GM19328 (cell line): ENCODE data around the gene AMIGO3.

ENCODE experiments used
- ATAC-seq: cut with Tn5 transposase; IDR thresholded peaks from one replicate; pipeline ENCODE4 v1.9.1; 2021; ENCODE audit warnings: mild to moderate bottlenecking, moderate library complexity; ENCODE audit not compliant: unreplicated experiment

AMIGO3 gene

DNA sequence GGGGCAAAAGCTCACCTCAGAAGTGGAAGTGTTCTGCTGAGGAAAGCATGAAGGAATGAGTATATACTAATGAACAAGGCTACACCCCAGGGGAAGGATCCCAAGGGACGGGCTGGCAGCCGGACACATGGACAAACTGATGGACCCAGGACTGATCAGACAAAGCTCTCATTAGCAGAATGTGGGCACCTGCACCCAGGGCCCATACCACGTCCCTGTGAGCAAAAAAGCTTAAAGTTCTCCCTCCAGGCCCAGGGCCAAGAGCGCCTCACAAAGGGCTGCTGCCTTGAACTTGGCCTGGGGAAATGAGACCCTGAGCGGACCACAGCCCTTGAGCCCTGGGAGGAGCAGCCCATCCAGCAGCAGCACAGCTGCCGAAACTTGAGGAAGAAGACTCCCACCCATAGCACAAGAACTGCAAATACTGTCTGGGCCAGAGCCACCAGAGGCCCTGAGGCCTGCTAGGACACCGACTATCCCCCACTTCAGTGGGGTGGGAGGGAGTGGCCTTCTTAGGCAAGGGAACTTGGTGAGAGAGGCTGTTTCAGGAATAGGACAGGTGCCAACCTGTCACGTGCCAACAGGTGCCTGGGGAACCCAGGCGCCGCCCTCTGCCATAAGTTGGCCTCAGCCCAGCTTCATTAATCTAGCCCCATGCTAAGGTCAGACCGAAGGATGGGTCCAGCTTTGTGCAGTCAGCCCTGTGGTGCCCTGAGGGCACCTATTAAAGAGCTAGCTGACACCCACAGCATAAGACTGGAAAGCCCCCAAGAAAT, 6.6 kb upstream of the AMIGO3 start:
- no peak for ATAC-seq

DNA sequence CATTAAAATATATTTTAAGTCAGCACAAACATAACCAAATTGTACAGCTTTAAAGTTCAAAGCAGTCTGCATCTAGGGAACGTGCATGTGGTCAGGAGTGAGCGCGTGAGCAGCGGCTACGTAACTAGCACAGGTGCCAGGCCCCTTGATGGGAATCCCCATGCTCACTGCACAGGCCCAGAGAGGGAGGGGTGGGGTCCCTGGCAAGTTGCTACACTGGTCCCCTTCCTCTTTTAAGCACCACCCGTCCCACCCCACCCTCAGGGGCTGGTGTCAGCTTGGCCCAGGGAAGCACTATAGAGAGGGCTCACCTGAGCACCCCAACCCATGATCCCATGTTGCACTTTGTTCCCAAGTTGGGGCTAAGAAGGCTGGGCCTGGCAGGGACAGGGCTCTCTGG, 5.1 kb upstream of the AMIGO3 start:
- no peak for ATAC-seq

DNA sequence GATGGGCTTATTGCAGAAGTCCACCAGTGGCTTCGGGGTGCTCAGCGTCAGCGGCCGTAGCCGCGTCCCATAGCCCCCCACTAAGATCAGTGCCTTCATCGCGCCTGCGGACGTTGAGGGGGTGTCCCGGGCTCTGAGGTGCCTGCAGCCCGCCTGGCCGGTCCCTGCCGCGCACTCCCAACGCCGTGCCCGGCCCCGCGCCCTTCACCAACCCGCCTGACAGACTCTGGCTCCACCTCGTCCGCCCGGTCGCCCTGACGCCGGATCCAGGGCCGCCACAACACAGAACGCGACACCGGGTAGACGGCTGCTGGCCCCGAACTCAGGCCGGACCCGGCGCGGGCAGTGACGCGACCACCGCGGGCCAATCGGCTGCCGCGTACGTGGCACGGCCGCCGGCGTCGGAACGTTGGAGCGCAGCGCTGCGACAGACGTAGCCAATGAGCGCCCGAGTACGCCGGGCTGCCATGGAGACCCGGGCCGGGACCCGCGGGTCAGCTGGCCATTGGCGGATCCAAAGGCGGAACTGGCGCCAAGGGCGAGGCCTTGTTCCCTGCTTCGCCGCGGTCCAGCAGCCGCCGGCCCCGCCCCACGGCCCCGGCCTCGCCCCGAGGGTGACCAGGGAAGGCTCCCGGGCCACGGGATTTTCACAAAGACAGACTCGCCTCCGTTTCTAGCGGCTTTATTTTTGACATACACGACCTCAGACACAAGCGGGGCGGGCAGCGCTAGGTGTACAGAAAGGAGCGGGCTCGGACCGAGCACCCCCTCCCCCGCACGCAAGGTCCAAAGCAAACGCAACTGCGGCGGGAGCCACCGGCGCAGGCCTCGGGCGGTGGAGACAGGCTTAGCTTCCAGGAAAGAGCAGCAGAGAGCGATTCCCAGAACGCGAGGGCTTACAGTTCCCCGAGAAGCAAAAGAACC, 4.4 kb upstream of the AMIGO3 start, which contains the start of gene GMPPB:
Gene GMPPB, minus strand, starts transcription at position 324 of the 924 bp plus-strand sequence. Its CDS starts 225 bp downstream, at position 99.
- ATAC-seq = peak; percentile 72

DNA sequence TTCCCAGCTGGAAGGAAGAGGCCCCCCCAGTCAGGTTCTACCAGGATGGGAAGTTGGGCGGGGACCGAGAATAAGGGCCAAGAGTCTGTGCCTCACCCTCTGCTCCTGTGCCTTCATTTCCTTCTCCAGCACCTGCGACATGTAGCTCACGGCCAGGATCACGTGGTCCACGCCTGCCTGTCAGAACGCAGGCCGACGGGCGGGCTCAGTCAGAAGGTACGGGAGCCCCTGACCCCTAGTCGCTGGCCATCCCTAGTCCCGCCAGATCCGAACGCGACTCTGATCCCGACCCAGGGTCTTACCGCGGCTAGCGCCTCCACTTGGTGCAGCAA, 3.8 kb upstream of the AMIGO3 start:
- ATAC-seq = no peak

DNA sequence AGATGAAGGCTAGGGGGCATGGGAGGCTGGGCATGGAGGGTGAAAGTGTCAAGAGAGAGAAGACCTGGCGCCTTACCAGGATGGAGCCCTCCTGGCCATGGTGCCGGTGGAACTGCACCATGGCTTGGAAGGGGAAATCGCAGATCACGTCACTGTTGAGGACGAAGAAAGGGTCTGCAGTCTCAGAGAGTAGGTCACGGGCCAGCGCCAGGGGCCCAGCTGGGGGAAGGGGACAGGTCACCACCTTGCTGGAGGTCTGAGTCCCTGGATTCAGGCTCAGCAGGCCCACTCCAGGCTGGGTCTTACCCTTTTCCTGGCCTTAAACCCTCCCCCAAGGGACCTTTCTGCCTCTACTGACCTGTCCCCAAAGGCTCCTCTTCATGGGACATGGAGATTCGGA, 3.4 kb upstream of the AMIGO3 start:
- no peak for ATAC-seq

DNA sequence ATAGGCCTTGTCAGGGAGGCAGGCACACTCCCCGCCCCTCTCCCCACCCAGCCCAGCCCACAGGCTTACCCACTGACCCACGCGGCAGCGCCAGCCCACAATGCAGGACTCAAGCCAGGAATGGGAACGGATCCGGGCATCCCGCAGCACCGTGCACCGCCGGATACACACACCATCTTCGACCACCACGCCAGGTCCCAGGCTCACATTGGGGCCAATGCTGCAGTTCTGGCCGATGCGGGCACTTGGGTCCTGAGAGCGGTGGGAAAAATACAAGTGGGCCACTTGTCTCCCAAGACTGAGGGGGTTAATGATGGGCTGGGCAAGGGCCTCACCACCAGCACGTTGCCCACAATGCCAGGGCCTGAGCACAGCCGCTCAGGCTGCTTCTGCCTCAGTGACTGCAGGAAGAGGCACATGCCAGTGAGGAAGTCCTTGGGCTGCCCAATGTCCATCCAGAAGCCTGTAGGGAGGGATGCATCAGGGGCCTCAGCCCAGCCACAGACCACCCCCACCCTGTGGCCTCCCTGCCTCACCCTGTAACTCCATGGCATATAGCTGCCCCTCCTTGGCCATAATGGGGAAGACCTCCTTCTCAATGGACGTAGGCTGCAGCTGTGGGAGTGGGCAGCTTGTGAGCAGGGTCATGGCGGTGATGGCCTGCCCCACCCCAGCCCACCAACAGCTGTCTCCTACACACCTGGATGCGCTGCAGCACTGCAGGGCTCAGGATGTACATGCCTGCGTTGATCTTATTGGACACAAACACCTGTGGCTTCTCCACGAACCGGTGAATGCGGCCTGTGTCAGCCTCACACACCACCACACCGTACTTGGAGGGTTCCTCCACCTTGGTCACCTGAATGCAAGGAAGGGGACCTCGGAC, 2.7 kb upstream of the AMIGO3 start:
- no peak for ATAC-seq

DNA sequence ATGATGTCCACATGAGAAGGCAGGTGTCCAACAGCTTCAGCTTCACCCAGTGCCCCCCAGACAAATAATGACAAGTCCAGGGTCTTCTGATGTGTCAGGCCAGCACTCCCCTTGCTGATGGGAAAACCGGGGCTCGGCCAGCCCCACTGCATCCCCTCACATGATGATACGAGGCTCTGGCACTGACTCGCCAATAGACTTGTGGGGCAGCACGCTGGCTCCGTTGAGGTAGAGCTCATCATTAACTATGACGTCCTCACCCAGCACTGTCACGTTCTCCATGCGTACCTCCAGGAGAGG, 2.1 kb upstream of the AMIGO3 start:
- ATAC-seq = no peak

DNA sequence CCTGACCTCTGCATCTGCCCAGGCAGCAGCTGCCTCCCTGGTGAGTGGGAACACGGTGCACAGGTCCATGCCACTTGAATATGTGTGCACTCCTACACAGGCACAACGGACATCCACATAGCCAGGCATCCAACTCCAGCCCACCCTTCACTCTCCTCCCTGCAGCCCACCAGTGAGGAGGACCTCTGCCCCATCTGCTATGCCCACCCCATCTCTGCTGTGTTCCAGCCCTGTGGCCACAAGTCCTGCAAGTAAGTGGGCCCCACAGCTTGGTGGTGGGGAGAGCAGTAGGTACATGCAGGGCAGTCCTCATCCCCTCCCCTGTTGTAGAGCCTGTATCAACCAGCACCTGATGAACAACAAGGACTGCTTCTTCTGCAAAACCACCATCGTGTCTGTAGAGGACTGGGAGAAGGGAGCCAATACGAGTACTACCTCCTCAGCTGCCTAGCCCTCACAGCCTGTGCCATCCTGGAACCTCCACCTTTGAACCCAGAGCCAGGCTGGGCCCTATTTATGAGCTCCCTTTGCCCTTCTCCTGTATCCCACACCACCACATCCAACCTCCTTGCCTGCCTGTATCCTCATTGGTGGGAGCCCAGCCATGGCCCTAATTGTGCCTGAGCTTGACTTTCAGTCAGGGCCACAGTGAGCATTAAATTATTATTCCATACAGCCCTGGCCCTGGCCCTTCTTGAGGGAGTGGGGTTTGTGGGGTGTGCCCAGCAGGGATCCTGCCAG, 1.5 kb upstream of the AMIGO3 start:
- ATAC-seq = no peak

DNA sequence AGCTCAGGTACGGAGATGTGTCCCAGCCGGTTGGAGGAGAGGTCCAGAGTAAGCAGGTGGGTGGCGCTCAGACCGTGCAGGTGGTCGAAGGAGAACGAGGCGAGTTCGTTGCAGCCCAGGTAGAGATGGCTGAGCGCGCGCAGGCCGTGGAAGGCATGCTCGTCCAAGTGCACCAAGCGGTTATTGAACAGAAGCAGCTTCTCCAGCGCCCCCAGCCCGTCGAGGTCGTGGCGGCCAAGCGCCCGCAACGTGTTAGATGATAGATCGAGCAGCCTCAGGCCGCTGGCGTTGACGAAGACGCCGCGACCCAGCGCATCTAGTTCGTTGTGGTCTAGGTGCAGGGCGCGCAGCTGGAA, 648 bp downstream of the AMIGO3 start:
- ATAC-seq = no peak

DNA sequence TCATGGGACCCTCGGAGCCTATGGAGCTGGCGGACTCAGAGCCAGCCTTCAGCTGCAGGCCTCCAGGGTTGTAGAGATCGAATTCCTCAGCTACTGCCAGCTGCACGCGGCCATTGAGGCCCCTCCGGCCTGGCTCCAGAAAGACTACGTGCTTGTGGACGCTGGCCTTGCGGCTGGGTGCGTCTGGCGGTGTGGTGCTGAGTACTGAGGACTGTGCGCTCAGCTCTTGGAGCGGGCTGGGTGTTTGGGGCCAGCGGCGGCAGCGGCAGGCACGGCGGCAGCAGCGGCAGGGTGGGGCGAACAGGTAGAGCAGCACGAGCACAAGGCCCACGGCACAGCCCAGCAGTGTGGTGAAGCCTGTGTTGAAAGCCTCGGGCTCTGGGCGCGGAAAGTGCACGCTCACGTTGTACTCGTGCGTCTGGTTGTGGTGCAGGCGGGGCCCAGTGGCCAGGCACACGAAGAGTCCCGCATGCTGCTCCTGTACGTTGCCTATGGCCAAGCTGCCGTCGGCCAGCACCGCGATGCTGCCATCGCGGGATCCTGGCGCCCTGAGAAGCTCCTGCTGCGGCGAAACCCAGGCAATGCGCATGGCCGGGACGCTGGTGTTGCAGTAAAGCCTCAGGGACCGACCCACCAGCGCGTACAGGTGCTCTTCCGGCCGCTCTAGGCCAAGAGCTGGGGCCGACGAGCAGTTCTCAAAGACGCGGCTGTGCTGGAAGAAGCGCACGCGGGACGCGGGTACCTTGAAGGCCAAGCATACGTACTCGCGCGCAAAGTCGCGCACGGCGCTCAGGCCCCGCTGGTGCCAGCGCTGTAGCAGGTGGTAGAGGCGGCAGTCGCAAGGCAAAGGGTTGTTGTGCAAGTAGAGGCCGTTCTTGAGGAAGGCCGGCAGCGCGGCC, 1.3 kb downstream of the AMIGO3 start:
- no peak for ATAC-seq

DNA sequence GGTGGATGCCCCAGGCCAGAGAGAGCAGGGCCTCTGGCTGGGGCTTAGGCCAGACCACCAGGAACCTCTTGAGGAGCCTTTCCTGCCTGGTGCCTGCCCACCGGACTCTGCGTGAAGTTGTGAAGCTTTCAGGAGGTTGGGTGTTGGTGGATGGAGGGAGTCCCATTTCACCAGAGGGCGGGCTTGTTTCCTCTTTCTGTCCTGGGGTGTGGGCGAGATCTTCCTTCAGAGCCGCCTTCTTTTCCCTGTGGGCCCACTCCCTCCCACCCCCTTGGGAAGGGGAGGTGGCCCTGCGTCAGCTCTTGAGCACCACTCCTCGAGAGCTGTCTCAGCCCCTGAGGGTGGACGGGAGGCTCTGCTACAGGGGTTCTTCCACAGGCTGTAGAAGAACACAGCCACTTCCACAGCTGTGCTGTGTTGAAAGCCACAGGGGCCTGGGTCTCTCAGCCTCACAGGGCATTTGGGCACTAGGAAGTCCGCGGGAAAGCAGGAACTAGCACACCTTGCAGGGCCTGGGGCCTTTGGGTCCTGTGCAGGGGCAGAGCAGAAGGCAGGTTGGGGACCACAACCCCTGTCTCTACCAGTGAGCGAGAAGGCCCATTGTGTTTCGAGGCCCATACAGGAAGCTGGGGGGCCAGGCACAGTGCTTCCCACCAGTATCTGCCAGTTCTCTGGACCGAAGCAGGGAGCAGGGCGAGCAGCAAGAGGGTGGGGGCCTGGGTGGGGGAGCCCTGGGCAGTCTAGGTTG, 2.1 kb downstream of the AMIGO3 start:
- no peak for ATAC-seq

DNA sequence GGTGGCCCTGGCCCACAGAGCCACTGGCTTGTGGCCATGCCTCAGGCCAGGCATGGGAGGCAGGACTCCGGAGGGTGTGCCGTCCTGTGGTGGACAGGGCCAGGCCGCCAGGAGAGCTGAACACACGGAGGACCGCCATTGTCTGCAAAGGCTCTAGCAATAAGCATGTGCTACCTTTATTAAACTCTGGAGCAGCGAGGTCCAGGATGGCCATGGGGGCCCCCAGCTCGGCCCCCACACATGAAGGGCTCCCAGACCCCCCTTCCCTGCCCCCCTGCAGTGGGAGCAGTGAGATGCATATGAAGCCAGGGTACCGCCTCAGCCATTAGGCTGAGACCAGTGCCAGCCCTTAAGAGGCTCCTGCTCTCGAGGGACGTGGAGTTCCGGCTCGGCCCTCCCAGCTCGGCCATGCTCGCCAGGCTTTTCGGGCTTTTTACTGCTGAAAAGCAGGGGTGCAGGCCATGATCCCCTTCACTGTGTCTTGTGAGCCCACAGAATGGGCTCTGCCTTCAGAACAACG, 2.7 kb downstream of the AMIGO3 start:
- ATAC-seq = no peak

DNA sequence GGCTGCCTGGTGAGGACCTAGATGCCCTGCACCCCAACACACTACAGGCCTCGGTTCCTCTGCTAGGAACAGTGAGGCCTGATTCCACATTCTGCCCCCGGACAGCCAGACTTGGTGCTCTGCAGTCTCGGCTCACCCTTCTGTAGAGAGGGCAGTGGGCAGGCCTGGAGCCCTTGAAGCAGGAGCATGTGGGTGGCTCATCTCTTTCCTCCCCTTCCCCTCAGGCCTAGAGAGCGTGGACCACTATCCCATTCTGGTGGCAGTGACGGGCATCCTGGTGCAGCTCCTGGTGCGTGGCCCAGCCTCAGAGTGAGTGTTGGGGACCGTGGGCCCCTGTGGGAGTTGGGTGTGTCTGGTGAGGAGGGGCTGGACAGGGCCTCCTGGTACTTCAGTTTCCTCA, 3.3 kb downstream of the AMIGO3 start:
- ATAC-seq = no peak

DNA sequence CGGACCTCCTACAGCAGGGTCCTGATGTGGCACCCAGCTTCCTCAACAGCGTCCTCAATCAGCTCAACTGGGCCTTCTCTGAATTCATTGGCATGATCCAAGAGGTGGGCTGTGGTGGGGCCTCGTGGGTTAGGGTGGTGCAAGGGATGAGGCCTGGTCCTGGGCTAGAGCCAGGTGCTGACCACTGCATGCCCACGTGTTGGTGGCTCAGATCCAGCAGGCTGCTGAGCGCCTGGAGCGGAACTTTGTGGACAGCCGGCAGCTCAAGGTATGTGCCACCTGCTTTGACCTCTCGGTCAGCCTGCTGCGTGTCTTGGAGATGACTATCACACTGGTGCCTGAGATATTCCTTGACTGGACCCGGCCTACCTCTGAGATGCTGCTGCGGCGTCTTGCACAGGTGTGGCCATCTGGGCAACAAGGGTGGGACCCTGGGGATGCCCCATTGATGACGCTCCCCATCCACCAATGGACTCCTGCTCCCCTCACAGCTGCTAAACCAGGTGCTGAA, 3.8 kb downstream of the AMIGO3 start:
- ATAC-seq = no peak

DNA sequence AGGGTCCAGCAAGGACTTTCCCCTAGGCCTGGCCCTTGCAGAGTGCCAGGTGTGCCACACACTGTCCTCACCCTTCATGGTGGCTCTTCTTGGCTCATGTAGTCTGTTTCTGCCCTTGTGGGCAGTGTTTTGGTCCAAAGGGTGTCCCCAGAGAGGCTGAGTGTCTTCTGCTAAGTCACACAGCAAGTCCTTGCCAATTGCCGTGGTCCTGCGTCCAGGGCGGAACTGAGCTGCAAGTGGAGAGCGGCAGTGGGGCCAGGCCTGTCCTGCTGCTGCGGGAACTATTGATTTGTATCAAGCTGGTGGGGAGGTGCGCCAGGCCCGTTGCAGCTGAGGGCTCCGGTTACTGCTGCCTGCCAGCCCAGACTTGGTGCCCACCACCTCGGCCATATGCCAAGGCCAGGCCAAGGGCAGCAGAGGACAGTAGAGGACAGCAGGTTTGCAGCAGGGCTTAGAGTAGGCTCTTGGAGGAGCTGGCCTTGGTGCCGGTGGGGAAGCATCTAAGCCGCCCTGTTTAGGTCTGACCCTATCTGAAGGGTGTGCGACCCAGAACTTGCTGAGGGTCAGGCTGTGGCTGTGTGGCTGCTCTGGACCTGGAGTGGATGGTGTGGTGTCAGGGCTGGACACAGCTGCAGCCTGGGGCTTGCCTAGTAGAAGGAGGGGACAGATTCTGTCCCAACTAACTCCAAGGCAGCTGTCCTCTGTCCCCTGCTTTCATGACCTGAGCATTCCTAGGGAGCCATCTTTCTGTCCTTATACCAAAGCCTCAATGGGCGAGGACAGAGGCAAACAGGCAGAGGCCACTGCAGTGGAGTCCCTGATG, 4.5 kb downstream of the AMIGO3 start:
- ATAC-seq = no peak

DNA sequence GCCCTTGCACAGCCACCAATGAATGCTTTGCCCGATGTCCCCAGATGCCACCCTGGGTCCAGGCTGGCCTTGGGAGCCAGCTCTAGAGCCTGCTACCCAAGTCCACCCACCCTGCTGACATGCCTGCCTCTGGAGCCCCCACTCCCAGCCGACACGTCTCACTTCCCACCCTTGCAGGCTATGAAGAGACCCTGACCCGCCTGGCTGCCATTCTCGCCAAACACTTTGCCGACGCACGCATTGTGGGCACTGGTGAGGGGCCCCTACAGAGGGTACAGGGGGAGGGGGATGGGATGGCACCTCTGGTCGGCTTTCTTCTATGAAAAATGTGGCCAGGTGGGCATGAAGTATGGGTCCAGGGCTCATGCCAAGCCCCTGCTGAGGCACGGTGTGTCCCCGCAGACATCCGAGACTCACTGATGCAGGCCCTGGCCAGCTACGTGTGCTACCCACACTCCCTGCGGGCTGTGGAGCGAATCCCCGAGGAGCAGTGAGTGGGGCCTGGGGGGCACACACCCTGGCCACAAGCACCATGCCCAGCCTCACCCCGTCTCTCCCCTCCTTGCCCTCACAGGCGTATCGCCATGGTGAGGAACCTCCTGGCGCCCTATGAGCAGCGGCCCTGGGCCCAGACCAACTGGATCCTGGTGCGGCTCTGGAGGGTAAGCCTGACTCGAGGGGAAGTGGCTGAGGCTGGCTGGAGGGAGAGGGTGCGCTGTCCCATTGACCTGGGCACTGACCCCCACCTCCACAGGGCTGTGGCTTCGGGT, 6.0 kb downstream of the AMIGO3 start:
- ATAC-seq = no peak
